KMS-11 (cell line): Measurements from ENCODE around the gene MEOX2.

Source experiments
- H2AFZ ChIP-seq: fragments of 200-600 bp; sonication (generic); 2 replicates; pipeline ENCODE4 v1.6.1; 2016; ENCODE audit warnings: antibody characterized with exemption, mixed run types, low read depth
- H3K27ac ChIP-seq: fragments of 200-600 bp; sonication (generic); 2 replicates; pipeline ENCODE4 v1.6.1; 2016; ENCODE audit warnings: mild to moderate bottlenecking, mixed run types
- H3K27me3 ChIP-seq: fragments of 200-600 bp; sonication (generic); 2 replicates; pipeline ENCODE4 v1.6.1; 2017; ENCODE audit warnings: mild to moderate bottlenecking, low read depth, mixed run types, moderate library complexity; ENCODE audit not compliant: insufficient read depth
- H3K36me3 ChIP-seq: fragments of 200-600 bp; sonication (generic); 2 replicates; pipeline ENCODE4 v1.6.1; 2017; ENCODE audit warnings: mild to moderate bottlenecking, mixed run types; ENCODE audit not compliant: insufficient read depth
- H3K4me1 ChIP-seq: fragments of 200-600 bp; sonication (generic); 2 replicates; pipeline ENCODE4 v1.6.1; 2016; ENCODE audit warnings: mild to moderate bottlenecking, low read depth, mixed run types; ENCODE audit not compliant: poor library complexity, severe bottlenecking
- H3K4me2 ChIP-seq: fragments of 200-600 bp; sonication (generic); 2 replicates; pipeline ENCODE4 v1.7.0; 2016; ENCODE audit warnings: mild to moderate bottlenecking, mixed run types
- H3K4me3 ChIP-seq: fragments of 200-600 bp; sonication (generic); IDR thresholded peaks from 2 replicates; pipeline ENCODE4 v1.6.1; 2017; ENCODE audit warnings: low read depth, low read length, mixed read lengths; ENCODE audit not compliant: insufficient read depth
- H3K79me2 ChIP-seq: fragments of 200-600 bp; sonication (generic); 2 replicates; pipeline ENCODE4 v1.6.1; 2016; ENCODE audit warnings: low read depth, mixed run types; ENCODE audit not compliant: insufficient read depth
- H3K9ac ChIP-seq: fragments of 200-600 bp; sonication (generic); 2 replicates; pipeline ENCODE4 v1.6.1; 2016; ENCODE audit warnings: mild to moderate bottlenecking, mixed run types
- H4K20me1 ChIP-seq: fragments of 200-600 bp; sonication (generic); 2 replicates; pipeline ENCODE4 v1.6.1; 2016; ENCODE audit warnings: mild to moderate bottlenecking, mixed run types; ENCODE audit not compliant: insufficient read depth
- CTCF ChIP-seq: fragments of 200-600 bp; sonication (generic); conservative IDR thresholded peaks from 2 replicates; pipeline ENCODE4 v1.6.1; 2017; ENCODE audit warnings: low read depth, mild to moderate bottlenecking, antibody characterized with exemption, low read length, moderate library complexity, mixed read lengths

MEOX2 gene

DNA sequence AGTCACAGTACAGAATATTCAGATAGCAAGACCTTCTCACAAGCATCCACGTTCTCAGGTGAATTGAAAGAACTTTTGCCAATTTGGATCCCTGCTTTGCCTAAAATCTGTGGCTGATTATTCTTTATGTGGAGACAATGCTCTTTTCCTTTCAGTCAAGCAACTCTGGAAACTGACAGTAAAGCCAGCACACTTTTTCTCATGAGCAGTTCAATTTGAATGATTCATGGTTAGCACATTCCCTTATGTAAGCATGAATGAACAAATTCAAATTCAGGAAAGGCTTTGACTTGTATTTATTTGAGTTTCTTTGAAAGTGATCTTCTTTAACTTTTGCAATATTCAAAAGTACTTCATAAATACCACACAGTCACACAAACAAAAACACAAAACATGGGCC is 57.6 kb downstream of the MEOX2 start:
- H3K27ac ChIP-seq: no peak overlapping the region
- no peak for TF ChIP-seq CTCF
- H3K4me1 ChIP-seq: no peaks in the 10 kb centered on the region
- no peaks in the 10 kb centered on the region for H3K27me3 ChIP-seq
- H3K36me3 ChIP-seq: no peaks in the 10 kb centered on the region
- no peak overlapping the region for H3K4me3 ChIP-seq
- no peak overlapping the region for H3K4me2 ChIP-seq
- no peak overlapping the region for H2AFZ ChIP-seq
- H3K79me2 ChIP-seq: no peaks in the 10 kb centered on the region
- no peaks in the 10 kb centered on the region for H4K20me1 ChIP-seq
- no peak overlapping the region for H3K9ac ChIP-seq

- no peak overlapping the region for H3K9ac ChIP-seq
- no peaks in the 10 kb centered on the region for H4K20me1 ChIP-seq
- TF ChIP-seq CTCF: no peak
- no peaks in the 10 kb centered on the region for H3K36me3 ChIP-seq
- no peak overlapping the region for H3K4me2 ChIP-seq
- no peak overlapping the region for H2AFZ ChIP-seq
- H3K4me1 ChIP-seq: no peaks in the 10 kb centered on the region
- H3K27me3 ChIP-seq: no peaks in the 10 kb centered on the region
- H3K79me2 ChIP-seq: no peaks in the 10 kb centered on the region
- no peak overlapping the region for H3K4me3 ChIP-seq
- H3K27ac ChIP-seq: no peak overlapping the region
Measured at GRCh38 chr7:15626041-15626440, 60.4 kb downstream of the MEOX2 start.

DNA sequence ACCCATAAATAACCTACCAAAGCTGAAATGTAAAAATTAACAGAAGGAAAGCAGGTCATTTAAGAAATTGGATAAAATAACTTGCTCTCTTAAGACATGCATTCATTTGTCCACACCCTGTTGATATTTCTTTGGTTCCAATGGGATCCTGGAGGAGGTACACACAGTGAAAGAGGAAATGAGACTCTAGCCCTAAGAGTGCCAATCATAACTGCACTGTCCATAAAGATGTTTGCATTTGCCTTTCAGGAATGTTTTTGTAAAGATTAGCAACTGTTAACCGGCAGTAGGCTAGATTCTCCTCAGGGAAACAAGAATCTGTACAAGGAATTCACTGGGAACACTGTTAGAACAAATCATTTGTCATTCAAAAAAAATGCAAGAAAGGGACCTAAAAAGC is 61.0 kb downstream of the MEOX2 start:
- H3K79me2 ChIP-seq: no peaks in the 10 kb centered on the region
- H4K20me1 ChIP-seq: no peaks in the 10 kb centered on the region
- no peak overlapping the region for H3K27ac ChIP-seq
- no peak for TF ChIP-seq CTCF
- H3K4me1 ChIP-seq: no peaks in the 10 kb centered on the region
- H2AFZ ChIP-seq: no peak overlapping the region
- no peak overlapping the region for H3K4me2 ChIP-seq
- H3K9ac ChIP-seq: no peak overlapping the region
- no peaks in the 10 kb centered on the region for H3K36me3 ChIP-seq
- H3K27me3 ChIP-seq: no peaks in the 10 kb centered on the region
- no peak overlapping the region for H3K4me3 ChIP-seq

GRCh38 chr7:15621468-15621867 is 65.0 kb downstream of the MEOX2 start:
- no peaks in the 10 kb centered on the region for H3K79me2 ChIP-seq
- H3K4me3 ChIP-seq: no peak overlapping the region
- H3K27me3 ChIP-seq: no peaks in the 10 kb centered on the region
- no peaks in the 10 kb centered on the region for H3K4me1 ChIP-seq
- H4K20me1 ChIP-seq: no peaks in the 10 kb centered on the region
- H3K36me3 ChIP-seq: no peaks in the 10 kb centered on the region
- no peak overlapping the region for H2AFZ ChIP-seq
- no peak for TF ChIP-seq CTCF
- H3K9ac ChIP-seq: no peak overlapping the region
- no peak overlapping the region for H3K27ac ChIP-seq
- no peak overlapping the region for H3K4me2 ChIP-seq
